Stomach (tissue), 4 donors: ENCODE results near the gene ROBO1.

ENCODE experiments used
- EP300 ChIP-seq: sonication (generic); formaldehyde crosslinking; IDR thresholded peaks from one replicate; pipeline ENCODE4 v1.6.1; 2017; ENCODE audit warnings: antibody characterized with exemption
- POLR2A ChIP-seq, 4 donors: fragments of 450-650 bp; IDR thresholded peaks; one replicate each; pipeline ENCODE4 v1.6.1; 2016; ENCODE audit warnings: antibody characterized with exemption in 4 of 4, control low read depth in 2 of 4, mild to moderate bottlenecking in 1 of 4, moderate library complexity in 1 of 4
- POLR2AphosphoS5 ChIP-seq, 3 donors: sonication (generic); formaldehyde crosslinking; IDR thresholded peaks; one replicate each; pipeline ENCODE4 v1.6.1; 2016; ENCODE audit warnings: antibody characterized with exemption in 3 of 3
- TF ChIP-seq, protein P1 (sequence below), 7 experiments: fragments of 450-650 bp in 4 of 7; fragments of 200-600 bp in 3 of 7; sonication (generic) in 3 of 7; IDR thresholded peaks; one replicate each; pipeline ENCODE4 v1.5.1; 2016 to 2019; ENCODE audit warnings: antibody characterized with exemption in 7 of 7, control low read depth in 2 of 7, mild to moderate bottlenecking in 1 of 7

DNA sequence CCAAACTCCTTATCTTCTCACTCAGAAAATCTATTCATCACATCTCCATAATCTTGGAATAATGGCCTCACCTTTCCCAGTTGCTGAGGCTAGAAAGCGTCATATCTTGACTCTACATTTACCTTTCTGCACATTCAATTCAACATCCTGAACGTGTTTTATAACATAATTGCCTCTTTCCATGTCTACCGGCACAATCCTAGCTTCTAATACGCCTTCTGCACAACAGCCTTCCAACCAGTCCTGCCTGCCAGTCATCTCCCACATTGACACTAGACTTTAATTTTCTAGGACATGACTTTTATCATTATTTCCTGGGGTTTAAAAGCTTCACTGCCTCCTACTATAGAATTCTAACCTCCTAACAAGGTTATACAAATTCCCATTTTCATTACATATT lies 906.6 kb downstream of the ROBO1 start:
- TF ChIP-seq, protein P1, sequence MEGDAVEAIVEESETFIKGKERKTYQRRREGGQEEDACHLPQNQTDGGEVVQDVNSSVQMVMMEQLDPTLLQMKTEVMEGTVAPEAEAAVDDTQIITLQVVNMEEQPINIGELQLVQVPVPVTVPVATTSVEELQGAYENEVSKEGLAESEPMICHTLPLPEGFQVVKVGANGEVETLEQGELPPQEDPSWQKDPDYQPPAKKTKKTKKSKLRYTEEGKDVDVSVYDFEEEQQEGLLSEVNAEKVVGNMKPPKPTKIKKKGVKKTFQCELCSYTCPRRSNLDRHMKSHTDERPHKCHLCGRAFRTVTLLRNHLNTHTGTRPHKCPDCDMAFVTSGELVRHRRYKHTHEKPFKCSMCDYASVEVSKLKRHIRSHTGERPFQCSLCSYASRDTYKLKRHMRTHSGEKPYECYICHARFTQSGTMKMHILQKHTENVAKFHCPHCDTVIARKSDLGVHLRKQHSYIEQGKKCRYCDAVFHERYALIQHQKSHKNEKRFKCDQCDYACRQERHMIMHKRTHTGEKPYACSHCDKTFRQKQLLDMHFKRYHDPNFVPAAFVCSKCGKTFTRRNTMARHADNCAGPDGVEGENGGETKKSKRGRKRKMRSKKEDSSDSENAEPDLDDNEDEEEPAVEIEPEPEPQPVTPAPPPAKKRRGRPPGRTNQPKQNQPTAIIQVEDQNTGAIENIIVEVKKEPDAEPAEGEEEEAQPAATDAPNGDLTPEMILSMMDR (IDR thresholded peaks at IDR 0.05): no peak
- no peak for TF ChIP-seq EP300
- no peak for TF ChIP-seq POLR2A (IDR thresholded peaks at IDR 0.05)
- no peak for TF ChIP-seq POLR2AphosphoS5 (IDR thresholded peaks at IDR 0.05)
